ENCODE data around the gene FBXL20. TPM values are rescaled to one million over a fixed set of nuclear protein-coding genes. Genes with fewer than 3 reads are reported as not detected.
"Not testable (repeated sequence)": the region's sequence is repeated elsewhere in the genome, so short reads cannot be mapped to it uniquely, and the experiment has no call there.

Gene FBXL20
- total RNA-seq, 1 experiment from 2014 or later = 71.5 TPM

- no peak overlapping the region for H3K4me3 Mint-ChIP-seq (ENCODE audit: low read depth, unreplicated experiment)
- TF ChIP-seq, protein P1, sequence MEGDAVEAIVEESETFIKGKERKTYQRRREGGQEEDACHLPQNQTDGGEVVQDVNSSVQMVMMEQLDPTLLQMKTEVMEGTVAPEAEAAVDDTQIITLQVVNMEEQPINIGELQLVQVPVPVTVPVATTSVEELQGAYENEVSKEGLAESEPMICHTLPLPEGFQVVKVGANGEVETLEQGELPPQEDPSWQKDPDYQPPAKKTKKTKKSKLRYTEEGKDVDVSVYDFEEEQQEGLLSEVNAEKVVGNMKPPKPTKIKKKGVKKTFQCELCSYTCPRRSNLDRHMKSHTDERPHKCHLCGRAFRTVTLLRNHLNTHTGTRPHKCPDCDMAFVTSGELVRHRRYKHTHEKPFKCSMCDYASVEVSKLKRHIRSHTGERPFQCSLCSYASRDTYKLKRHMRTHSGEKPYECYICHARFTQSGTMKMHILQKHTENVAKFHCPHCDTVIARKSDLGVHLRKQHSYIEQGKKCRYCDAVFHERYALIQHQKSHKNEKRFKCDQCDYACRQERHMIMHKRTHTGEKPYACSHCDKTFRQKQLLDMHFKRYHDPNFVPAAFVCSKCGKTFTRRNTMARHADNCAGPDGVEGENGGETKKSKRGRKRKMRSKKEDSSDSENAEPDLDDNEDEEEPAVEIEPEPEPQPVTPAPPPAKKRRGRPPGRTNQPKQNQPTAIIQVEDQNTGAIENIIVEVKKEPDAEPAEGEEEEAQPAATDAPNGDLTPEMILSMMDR (IDR thresholded peaks at IDR 0.05; ENCODE audit: unreplicated experiment) = no peak
- CTCF ChIA-PET = interaction anchor here (0.6 to 1.2 kb wide), 4 partner anchors 35 to 288 kb away, joined by 3 to 7 read pairs (median 3); no protein-coding TSS in a partner anchor
- DNase-seq = no peak
- H3K4me1 Mint-ChIP-seq (ENCODE audit: low read depth, unreplicated experiment) = peaks cover 33% of the 10 kb centered on the region
- no peaks in the 10 kb centered on the region for H3K27me3 Mint-ChIP-seq (ENCODE audit: unreplicated experiment)
- no peaks in the 10 kb centered on the region for H3K9me3 Mint-ChIP-seq (ENCODE audit: low read depth, unreplicated experiment)
- intact Hi-C loops (cut with micrococcal nuclease; ENCODE audit: unreplicated experiment) = no loop called here
- BruUV-seq (replicated peaks) = no TSS peak
- peaks cover 15% of the 10 kb centered on the region for H3K36me3 Mint-ChIP-seq (ENCODE audit: insufficient read depth, unreplicated experiment)
- H3K27ac Mint-ChIP-seq (ENCODE audit: unreplicated experiment) = no peak overlapping the region
These were observed 52.2 kb downstream of the FBXL20 start for GRCh38 chr17:39349246-39349645.

DNA sequence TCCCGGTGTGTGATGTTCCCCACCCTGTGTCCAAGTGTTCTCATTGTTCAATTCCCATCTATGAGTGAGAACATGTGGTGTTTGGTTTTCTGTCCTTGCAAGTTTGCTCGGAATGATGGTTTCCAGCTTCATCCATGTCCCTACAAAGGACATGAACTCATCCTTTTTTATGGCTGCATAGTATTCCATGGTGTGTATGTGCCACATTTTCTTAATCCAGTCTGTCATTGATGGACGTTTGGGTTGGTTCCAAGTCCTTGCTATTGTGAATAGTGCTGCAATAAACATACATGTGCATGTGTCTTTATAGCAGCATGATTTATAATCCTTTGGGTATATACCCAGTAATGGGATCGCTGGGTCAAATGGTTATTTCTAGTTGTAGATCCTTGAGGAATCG, 54.6 kb downstream of the FBXL20 start:
- intact Hi-C loops (cut with micrococcal nuclease; ENCODE audit: unreplicated experiment); DNase-seq; H3K27me3 Mint-ChIP-seq (ENCODE audit: unreplicated experiment); CTCF ChIA-PET; BruUV-seq (replicated peaks); H3K9me3 Mint-ChIP-seq (ENCODE audit: low read depth, unreplicated experiment); H3K4me3 Mint-ChIP-seq (ENCODE audit: low read depth, unreplicated experiment); H3K27ac Mint-ChIP-seq (ENCODE audit: unreplicated experiment): not testable (repeated sequence)
- peaks cover 18% of the 10 kb centered on the region for H3K4me1 Mint-ChIP-seq (ENCODE audit: low read depth, unreplicated experiment)
- H3K36me3 Mint-ChIP-seq (ENCODE audit: insufficient read depth, unreplicated experiment) = peaks cover 15% of the 10 kb centered on the region

DNA sequence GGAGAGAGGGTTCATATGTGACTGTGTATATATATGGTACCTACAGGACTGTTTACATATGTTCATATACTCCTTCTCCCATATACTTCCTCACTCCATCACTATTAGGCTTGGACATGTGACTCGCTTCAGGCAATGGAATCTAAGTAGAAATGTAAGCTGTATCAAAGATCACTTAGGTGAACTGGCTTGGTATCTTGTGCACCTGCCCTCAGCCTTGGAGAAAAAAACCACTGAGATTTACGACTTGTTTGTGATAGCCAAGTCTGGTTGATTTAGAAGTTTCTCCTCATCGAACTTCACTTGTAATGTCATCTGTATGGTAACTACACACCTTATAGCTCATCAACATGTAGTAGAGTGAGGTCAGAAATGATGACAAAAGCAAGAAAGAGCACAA, 59.9 kb downstream of the FBXL20 start:
- Mint-ChIP-seq H3K27me3 (ENCODE audit: unreplicated experiment) (no peaks in the 10 kb centered on the region), H3K27ac (ENCODE audit: unreplicated experiment) (no peak overlapping the region), H3K4me3 (ENCODE audit: low read depth, unreplicated experiment) (no peak overlapping the region), H3K4me1 (ENCODE audit: low read depth, unreplicated experiment) (no peaks in the 10 kb centered on the region), H3K36me3 (ENCODE audit: insufficient read depth, unreplicated experiment) (peaks cover 9% of the 10 kb centered on the region), H3K9me3 (ENCODE audit: low read depth, unreplicated experiment) (no peaks in the 10 kb centered on the region)
- CTCF ChIA-PET = interaction anchor here (1.2 to 1.4 kb wide), 3 partner anchors 14 to 61 kb away, joined by 3 to 8 read pairs (median 3); no protein-coding TSS in a partner anchor
- no TSS peak for BruUV-seq (replicated peaks)
- intact Hi-C loops (cut with micrococcal nuclease; ENCODE audit: unreplicated experiment) = no loop called here
- no peak for DNase-seq
- TF ChIP-seq, protein P1 (IDR thresholded peaks at IDR 0.05; ENCODE audit: unreplicated experiment) = no peak

DNA sequence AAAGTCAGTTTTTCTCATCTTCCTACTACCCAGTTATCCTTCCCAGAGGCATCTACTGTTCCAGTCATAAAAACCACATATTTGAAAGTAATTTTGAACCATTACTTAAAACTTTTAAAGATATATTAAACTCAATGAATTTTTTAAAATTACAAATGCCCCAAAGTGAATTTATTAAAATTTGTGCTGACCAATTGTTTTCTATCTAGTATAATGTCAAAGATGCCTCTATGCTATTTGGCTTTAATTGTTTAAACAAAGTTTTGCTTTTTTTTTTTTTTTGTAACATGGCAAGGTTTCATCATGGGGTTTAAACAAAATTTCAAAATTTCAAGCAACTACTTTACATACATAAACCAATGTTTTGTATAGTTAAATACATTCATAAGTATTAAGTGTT, 60.7 kb downstream of the FBXL20 start:
- intact Hi-C loops (cut with micrococcal nuclease; ENCODE audit: unreplicated experiment) = no loop called here
- H3K27me3 Mint-ChIP-seq (ENCODE audit: unreplicated experiment) = no peaks in the 10 kb centered on the region
- H3K36me3 Mint-ChIP-seq (ENCODE audit: insufficient read depth, unreplicated experiment) = peaks cover 9% of the 10 kb centered on the region
- no peak overlapping the region for H3K27ac Mint-ChIP-seq (ENCODE audit: unreplicated experiment)
- no peak for DNase-seq
- CTCF ChIA-PET = interaction anchor here (0.6 to 1.4 kb wide), 2 partner anchors 17 to 96 kb away, joined by 3 to 8 read pairs; no protein-coding TSS in a partner anchor
- no peaks in the 10 kb centered on the region for H3K4me1 Mint-ChIP-seq (ENCODE audit: low read depth, unreplicated experiment)
- no peak overlapping the region for H3K4me3 Mint-ChIP-seq (ENCODE audit: low read depth, unreplicated experiment)
- TF ChIP-seq, protein P1 (IDR thresholded peaks at IDR 0.05; ENCODE audit: unreplicated experiment) = no peak
- H3K9me3 Mint-ChIP-seq (ENCODE audit: low read depth, unreplicated experiment) = no peaks in the 10 kb centered on the region
- BruUV-seq (replicated peaks) = TSS peak; percentile 31

- CTCF ChIA-PET = interaction anchor here (0.6 to 0.8 kb wide), 4 partner anchors 42 to 459 kb away, joined by 3 to 7 read pairs (median 5); partner anchors contain the start of gene FBXL20
- Mint-ChIP-seq H3K9me3 (ENCODE audit: low read depth, unreplicated experiment) (no peaks in the 10 kb centered on the region), H3K36me3 (ENCODE audit: insufficient read depth, unreplicated experiment) (peaks cover 9% of the 10 kb centered on the region), H3K27ac (ENCODE audit: unreplicated experiment) (no peak overlapping the region), H3K4me3 (ENCODE audit: low read depth, unreplicated experiment) (no peak overlapping the region), H3K4me1 (ENCODE audit: low read depth, unreplicated experiment) (no peaks in the 10 kb centered on the region), H3K27me3 (ENCODE audit: unreplicated experiment) (no peaks in the 10 kb centered on the region)
- TF ChIP-seq, protein P1 (IDR thresholded peaks at IDR 0.05; ENCODE audit: unreplicated experiment) = no peak
- intact Hi-C loops (cut with micrococcal nuclease; ENCODE audit: unreplicated experiment) = no loop called here
- BruUV-seq (replicated peaks) = no TSS peak
- no peak for DNase-seq
These were observed 62.2 kb downstream of the FBXL20 start for GRCh38 chr17:39339272-39339671.

GRCh38 chr17:39337649-39338048, 63.8 kb downstream of the FBXL20 start:
- H3K36me3 Mint-ChIP-seq (ENCODE audit: insufficient read depth, unreplicated experiment); H3K27ac Mint-ChIP-seq (ENCODE audit: unreplicated experiment); CTCF ChIA-PET; H3K27me3 Mint-ChIP-seq (ENCODE audit: unreplicated experiment); DNase-seq; H3K4me3 Mint-ChIP-seq (ENCODE audit: low read depth, unreplicated experiment); H3K4me1 Mint-ChIP-seq (ENCODE audit: low read depth, unreplicated experiment); intact Hi-C loops (cut with micrococcal nuclease; ENCODE audit: unreplicated experiment); BruUV-seq (replicated peaks); H3K9me3 Mint-ChIP-seq (ENCODE audit: low read depth, unreplicated experiment): not testable (repeated sequence)

Measured in Calu3 (cell line).